NCI-H69 (cell line): Measurements from ENCODE around the gene RPL21.
"Not testable (repeated sequence)": the region's sequence is repeated elsewhere in the genome, so short reads cannot be mapped to it uniquely, and the experiment has no call there.

ENCODE experiments used
- DNase-seq: peaks from one replicate; lab custom pipeline; 2025; lab: John Stamatoyannopoulos, UW

The RPL21 gene

GRCh38 chr13:27251166-27252091, at the start of gene RPL21:
RPL21 (plus strand) TSS chr13:27251558; CDS start chr13:27253777, 2,219 bp downstream.
- peak; percentile 94 for DNase-seq

GRCh38 chr13:27201661-27202060, 49.7 kb upstream of the RPL21 start:
- no peak for DNase-seq

- DNase-seq: no peak
Observed at GRCh38 chr13:27203186-27203585, 48.2 kb upstream of the RPL21 start.

GRCh38 chr13:27203854-27204253, 47.5 kb upstream of the RPL21 start:
- DNase-seq: peak; percentile 1

- DNase-seq: no peak
Observed at GRCh38 chr13:27208514-27208913, 42.8 kb upstream of the RPL21 start.

GRCh38 chr13:27211271-27211670, 40.1 kb upstream of the RPL21 start:
- DNase-seq: no peak

GRCh38 chr13:27211771-27212364, 39.5 kb upstream of the RPL21 start:
- DNase-seq: no peak

GRCh38 chr13:27213386-27213785, 38.0 kb upstream of the RPL21 start:
- not testable (repeated sequence) for DNase-seq

- not testable (repeated sequence) for DNase-seq
Observed at GRCh38 chr13:27217791-27218190, 33.6 kb upstream of the RPL21 start.

- not testable (repeated sequence) for DNase-seq
Observed at GRCh38 chr13:27218861-27219260, 32.5 kb upstream of the RPL21 start.

GRCh38 chr13:27219611-27220010, 31.7 kb upstream of the RPL21 start:
- no peak for DNase-seq

GRCh38 chr13:27222100-27222499, 29.3 kb upstream of the RPL21 start:
- DNase-seq: not testable (repeated sequence)

- no peak for DNase-seq
Observed at GRCh38 chr13:27226991-27227390, 24.4 kb upstream of the RPL21 start.

GRCh38 chr13:27228131-27228530, 23.2 kb upstream of the RPL21 start:
- no peak for DNase-seq

- DNase-seq: no peak
Observed at GRCh38 chr13:27229642-27230041, 21.7 kb upstream of the RPL21 start.

- DNase-seq: no peak
Observed at GRCh38 chr13:27233964-27234363, 17.4 kb upstream of the RPL21 start.

GRCh38 chr13:27236478-27236877, 14.9 kb upstream of the RPL21 start:
- no peak for DNase-seq

GRCh38 chr13:27242702-27243101, 8.7 kb upstream of the RPL21 start:
- no peak for DNase-seq

GRCh38 chr13:27245610-27246009, 5.7 kb upstream of the RPL21 start:
- no peak for DNase-seq

GRCh38 chr13:27250833-27251165, 559 bp upstream of the RPL21 start:
- no peak for DNase-seq

- no peak for DNase-seq
Observed at GRCh38 chr13:27252467-27252866, 1.1 kb downstream of the RPL21 start.

GRCh38 chr13:27257233-27257568, 5.8 kb downstream of the RPL21 start:
- no peak for DNase-seq

GRCh38 chr13:27257648-27258253, 6.4 kb downstream of the RPL21 start:
- DNase-seq: no peak
